Suppressor macrophage (primary cell): ENCODE results near the gene FAM171A1.
A peak's percentile ranks its signal among the peaks of the same experiment; 100 is the strongest.
"Not testable (repeated sequence)": the region's sequence is repeated elsewhere in the genome, so short reads cannot be mapped to it uniquely, and the experiment has no call there.

Experiments
- DNase-seq, 4 experiments: peaks; one replicate each; pipeline ENCODE4 v3.0.0-alpha.2; 2020 to 2022
- total RNA-seq, 17 experiments: gene quantifications; one replicate each; lab custom pipeline; 2026; ENCODE audit warnings: mixed read lengths in 6 of 17, inconsistent platforms in 3 of 17; lab: John Stamatoyannopoulos, UW

Gene FAM171A1
- 0 to 2.2 (median 0.05) reads per million in 17 experiments for total RNA-seq

DNA sequence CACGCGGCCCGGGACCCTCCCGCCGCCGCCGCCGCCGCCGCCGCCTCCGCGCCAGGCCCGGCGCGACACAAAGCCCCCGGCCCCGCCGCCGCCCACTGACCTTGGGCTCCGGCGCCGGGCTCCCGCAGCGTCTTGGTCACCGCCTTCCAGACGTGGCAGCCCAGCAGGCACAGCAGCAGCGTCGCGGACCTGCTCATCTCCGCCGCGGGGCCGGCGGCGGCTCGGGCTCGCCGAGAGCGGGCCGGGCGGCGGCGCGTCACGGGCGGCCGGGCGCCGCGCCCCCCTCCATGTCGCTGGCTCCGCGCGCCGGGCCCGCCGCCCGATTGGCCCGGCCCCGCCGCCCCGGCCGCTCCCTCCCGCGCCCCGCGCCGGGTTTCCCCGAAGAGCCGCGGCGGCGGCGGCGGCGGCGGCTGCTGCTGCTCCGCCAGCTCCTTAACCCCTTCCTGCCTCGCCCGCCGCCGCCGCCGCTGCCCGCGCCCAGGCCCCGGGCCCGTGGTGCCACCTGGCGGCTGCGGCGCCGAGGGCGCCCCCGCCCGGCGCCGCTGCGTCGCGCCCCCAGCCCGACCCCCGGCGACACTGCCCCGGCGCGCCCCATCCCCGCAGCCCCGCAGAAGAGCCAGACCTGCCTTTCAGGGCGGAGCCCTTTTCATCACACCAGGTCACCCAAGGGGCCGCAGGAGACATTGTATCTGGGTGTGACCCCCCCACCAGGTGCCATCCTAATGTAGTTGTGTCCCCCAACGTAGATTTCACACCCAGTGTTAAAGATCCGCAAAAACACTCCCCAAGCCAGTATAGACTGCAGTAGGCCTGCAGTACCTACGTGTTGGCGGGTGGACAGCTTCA, at the start of gene FAM171A1:
Gene FAM171A1, minus strand, starts transcription at position 434 of the 846 bp plus-strand sequence. Its CDS starts 237 bp downstream, at position 197.
- peak; percentile 10 to 66 (median 28) for DNase-seq

GRCh38 chr10:15420858-15421257, 49.8 kb upstream of the FAM171A1 start:
- peak in 2 of 4 experiments; percentile 7 to 22 for DNase-seq

DNA sequence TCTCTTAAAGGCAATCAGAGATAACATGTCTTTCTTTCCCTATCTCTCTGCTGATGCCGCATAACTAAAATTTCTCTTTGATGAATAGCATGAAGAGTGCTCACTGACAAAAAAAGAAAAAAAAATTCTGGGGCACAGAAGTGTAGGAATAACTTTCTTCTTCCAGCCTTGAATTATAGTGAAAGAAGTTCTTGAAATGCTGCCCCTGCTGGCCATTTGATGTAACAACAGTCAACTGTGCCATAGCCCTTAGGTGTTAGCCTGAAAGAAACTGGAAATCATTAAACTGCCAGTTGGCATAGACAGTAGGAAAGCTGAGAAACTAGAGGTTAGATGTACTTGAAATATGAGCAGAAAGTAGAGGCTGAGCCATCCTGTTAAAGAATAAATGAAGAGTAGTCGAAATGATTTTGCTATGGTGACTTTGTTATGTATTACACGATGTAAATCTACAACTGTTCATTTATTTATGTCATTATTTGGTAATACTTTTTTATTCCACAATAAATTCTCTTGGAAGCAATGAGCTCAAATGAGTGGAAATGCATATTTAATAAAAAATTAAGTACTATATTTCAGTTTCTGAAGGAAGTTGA, 48.3 kb upstream of the FAM171A1 start:
- peak; percentile 43 to 71 (median 58) for DNase-seq

GRCh38 chr10:15416034-15416433, 44.9 kb upstream of the FAM171A1 start:
- DNase-seq, result no peak

DNA sequence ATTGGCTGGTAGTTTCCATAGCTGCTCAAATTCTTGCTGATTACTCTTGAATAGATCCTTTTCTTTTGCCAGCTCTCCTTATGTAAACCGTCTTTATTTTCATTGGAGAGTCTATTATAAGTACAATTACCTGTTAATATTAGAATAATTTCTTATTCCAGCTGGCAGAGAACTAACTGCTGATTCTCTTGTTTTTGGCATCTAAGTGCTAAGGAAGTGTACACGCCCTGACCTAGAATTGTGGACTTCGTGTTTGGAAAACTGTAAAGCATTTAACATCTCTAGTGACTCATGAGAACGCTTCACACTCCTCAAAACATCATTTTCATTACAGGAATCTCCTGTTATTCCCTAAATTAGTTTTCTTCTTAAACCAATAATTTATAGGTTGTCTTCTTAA, 39.9 kb upstream of the FAM171A1 start:
- DNase-seq, result no peak

GRCh38 chr10:15409350-15409749, 38.3 kb upstream of the FAM171A1 start:
- DNase-seq, result not testable (repeated sequence)

DNA sequence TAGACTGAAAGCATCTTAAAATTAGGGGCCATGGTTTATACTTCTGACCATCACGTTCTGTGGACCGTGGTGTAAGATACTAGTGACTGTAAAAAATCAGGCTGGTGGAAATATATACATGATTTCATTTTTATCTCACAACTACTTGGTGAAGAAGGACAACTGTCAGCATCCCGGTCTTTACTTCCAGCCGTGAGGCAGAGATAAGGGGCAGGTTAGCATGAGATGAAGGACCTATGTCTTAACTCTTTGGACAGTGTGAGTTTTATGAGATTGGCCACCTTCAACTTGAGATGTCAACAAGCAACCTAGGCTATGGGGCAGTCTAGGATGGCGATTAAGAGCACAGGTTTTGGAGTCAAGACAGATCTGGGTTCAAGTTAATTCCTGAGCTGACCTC, 37.5 kb upstream of the FAM171A1 start:
- DNase-seq, result no peak

DNA sequence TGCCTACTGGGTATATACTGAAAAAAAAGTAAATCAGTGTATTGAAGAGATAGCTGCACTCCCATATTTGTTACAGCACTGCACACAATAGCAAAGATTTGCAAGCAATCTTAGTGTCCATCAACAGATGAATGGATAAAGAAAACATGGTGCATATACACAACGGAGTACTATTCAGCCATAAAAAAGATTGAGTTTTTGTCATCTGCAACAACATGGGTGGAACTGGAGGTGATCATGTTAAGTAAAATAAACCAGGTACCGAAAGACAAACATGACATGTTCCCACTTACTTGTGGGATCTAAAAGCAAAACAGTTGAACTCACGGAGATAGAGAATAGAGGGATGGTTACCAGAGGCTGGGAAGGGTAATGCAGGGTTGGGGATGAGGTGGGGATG, 34.2 kb upstream of the FAM171A1 start:
- no peak for DNase-seq

GRCh38 chr10:15401382-15401781, 30.3 kb upstream of the FAM171A1 start:
- no peak for DNase-seq

DNA sequence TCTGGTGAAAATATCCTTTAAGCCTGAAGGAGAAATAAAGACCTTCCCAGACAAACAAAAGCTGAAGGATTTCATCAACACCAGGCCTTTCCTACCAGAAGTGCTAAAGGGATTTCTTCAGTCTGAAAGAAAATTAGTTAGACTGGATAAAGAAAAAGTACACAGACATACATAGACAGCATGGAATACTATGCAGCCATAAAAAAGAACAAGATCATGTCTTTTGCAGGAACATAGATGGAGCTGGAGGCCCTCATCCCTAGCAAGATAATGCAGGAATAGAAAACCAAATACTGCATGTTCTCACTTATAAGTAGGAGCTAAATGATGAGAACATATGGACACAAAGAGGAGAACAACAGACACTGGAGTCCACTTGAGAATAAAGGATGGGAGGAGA, 29.4 kb upstream of the FAM171A1 start:
- DNase-seq, result not testable (repeated sequence)

DNA sequence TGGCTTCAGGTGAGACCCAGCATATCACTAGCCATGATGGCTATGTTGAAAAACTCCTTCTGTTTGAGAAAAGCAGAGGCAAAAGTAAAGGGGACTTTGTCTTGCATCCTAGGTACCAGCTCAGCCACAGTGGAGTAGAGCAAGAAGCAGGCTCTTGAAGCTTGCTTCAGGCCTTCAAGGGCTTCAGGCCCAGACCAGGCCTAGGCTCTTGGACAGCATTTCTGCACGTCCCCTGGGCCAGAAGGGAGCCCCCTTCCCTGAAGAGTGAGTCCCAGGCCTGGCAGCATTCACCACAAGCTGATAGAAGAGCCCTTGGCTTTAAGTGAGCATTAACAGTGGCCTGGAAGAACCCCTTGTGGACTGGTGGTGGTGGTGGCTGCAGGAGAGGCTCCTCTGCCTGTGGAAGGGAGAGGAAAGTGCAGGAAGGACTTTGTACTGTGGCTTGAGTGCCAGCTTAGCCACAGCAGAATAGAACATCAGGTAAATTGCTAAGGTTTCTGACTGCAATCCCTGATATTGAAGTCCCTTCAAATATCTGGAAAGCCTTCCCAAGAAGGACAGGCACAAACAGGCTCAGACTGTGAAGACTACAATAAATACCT, 28.1 kb upstream of the FAM171A1 start:
- DNase-seq, result no peak

GRCh38 chr10:15395935-15396334, 24.8 kb upstream of the FAM171A1 start:
- DNase-seq, result no peak

DNA sequence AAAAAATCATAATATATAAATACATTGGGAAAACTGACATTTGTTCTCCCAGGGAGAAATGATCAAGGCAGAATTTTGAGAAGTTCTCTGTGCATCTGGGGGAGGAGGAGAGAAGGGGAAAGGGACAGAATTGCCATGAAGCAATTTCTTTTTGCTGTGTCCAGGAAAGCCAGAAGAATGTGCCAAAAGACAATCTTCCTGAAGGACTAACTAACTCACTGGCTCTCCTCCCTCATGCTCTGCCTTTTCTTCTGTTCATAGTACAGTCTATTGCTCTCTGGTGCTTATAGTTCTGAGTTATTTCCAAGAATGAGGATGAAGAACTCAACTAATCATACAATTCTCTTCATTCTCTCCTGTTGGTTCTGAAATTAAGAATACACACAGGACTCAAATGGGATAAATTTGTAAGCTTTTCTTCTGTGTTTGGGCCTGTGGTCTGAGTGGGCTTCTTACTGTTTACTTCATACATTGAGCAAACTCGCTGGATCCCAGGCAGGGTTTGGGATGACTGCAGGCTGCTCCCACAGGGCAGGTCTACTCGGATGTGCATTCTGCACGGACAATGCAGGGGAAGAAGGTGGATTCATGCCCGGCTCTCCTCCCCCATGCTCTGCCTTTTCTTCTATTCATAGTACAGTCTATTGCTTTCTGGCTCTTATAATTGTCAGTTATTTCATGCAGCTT, 22.2 kb upstream of the FAM171A1 start:
- DNase-seq, result no peak

- no peak for DNase-seq
Observed at GRCh38 chr10:15391491-15391890, 20.4 kb upstream of the FAM171A1 start.

- DNase-seq, result not testable (repeated sequence)
Observed at GRCh38 chr10:15388172-15388571, 17.1 kb upstream of the FAM171A1 start.

- DNase-seq, result no peak
Observed at GRCh38 chr10:15387021-15387420, 15.9 kb upstream of the FAM171A1 start.

GRCh38 chr10:15385552-15386455, 14.7 kb upstream of the FAM171A1 start:
- no peak for DNase-seq

DNA sequence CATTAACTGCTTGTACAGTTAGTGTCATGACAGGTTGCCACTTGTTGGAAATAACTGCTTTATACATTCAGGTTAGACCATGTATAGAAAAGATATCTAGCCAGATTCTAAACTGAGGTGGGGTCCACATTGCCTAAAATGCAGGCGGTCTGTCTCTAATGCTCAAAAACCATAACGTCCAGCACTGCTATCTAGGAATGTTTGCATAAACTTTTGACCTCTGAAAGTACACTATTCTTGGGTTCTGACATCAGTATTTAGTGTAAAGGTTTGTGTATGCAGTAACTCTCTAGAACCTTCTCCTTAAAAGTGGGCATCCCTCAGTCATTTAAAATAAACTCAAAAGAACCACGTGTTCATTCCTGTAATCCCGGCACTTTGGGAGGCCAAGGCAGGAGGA, 10.3 kb upstream of the FAM171A1 start:
- no peak for DNase-seq

DNA sequence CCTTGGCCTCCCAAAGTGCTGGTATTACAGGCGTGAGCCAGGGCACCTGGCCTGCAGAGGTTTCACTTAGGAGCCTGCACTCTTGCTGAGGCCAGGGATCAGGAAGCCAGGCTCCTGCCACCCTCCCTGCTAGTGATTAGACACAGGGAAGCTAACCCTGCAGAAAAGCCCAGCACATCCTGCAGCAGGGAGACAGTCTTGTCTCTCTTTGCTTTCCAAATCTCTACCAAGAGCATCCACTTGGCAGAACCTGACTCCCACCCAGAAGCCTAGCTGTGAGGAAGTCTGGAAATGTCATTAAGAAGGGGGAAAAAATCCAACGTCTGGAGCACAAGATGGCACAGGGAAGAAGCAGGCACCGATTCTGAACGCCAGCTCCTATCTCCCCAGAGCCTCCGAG, 8.0 kb upstream of the FAM171A1 start:
- DNase-seq, result no peak

- DNase-seq, result no peak
Observed at GRCh38 chr10:15378569-15378968, 7.5 kb upstream of the FAM171A1 start.

DNA sequence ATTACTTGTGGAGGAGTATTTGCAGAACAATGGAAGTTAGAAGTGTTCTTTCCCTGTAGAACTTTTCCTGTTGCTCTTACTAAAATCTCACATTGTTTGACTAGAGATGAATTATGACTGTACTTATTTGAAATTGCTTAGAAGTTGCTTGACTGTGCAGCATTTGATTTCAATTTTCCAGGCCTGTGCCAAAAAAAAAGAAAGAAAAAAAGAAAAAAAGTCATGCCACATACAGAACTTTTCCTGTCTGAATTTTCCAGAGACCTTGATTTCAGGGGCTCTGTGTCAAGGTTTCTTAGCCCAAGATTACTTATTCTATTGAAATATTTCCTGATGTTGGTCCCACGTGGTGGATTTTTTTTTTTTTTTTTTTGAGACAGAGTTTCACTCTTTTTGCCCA, 3.5 kb upstream of the FAM171A1 start:
- no peak for DNase-seq

DNA sequence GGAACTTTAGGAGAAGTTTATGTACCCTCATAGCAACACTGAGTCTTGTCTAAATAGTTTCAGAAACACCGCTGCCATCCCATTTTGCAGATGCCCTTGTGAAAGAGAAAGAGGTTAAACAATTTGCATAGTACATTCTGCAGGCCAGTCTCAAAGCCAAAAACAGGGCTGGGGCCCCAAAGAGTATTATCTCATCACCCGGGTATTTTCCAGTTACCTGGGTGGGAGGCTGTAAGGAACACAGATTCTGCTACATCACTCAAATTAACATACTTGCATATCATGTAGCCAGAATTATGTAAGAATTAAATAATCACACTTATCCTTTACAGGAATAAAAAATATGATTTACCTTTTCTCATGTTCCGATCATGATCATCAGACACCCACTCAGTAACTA, 3.1 kb upstream of the FAM171A1 start:
- DNase-seq, result no peak
